ENCODE results near the gene BAX. TPM values are rescaled to one million over a fixed set of nuclear protein-coding genes. Genes with fewer than 3 reads are reported as not detected.

BAX gene
- total and polyA plus RNA-seq, 9 of the 15 experiments (the other 6 are each of a cell fraction or from before 2014, with no cell fraction given) = 3.2 to 95.4 (median 44.5) TPM

DNA sequence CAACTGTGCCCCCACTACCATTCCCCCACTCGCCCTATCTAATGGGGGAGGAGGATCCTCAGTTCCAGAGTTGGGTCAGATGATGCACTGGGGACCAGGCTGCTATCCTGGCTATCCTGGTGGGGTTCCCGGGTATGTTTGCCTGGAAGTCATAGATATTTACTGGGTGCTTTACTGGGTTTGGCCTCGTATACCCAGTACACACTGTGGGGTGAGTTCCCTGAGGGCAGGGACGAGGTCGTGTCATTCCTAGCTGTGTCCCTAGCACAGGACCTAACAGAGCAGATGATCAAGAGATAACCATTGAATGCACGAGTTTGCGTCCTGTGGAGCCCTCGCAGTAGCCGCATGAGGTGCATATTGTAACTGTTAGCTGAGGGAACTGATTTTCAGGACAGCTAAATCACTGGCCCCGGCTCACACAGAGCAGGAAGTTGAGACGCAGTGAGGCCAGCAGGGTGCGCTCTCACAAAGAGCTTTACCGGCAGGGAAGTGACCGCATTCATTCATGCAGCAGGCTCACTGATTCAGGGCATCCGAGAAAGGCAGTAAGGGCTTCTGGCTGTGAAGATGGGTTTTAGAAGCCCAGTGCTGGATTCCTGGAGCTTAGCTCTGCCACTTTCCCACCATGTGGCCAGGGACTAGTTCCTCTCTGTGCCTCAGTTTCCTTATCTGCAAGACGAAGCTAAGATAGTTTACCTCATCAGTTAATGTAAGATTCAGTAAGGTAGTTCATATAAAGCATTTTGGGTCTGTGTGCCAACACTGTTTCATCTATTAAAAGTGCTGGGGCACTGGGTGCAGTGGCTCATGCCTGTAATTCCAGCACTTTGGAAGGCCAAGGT lies 45.0 kb downstream of the BAX start (continued):
- no peak for TF ChIP-seq NFATC3 (IDR thresholded peaks at IDR 0.05)
- TF ChIP-seq, protein P1, sequence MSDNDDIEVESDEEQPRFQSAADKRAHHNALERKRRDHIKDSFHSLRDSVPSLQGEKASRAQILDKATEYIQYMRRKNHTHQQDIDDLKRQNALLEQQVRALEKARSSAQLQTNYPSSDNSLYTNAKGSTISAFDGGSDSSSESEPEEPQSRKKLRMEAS (CRISPR knock-in tag; IDR thresholded peaks at IDR 0.05) = 0 out of 2 replicates have a peak, but pooled peaks have one; percentile 16
- TF ChIP-seq BCOR (IDR thresholded peaks at IDR 0.05) = peak; percentile 45; the same call in 1 of the 2 replicates
- TF ChIP-seq PHF21A (IDR thresholded peaks at IDR 0.05; ENCODE audit: borderline replicate concordance, low read depth) = peak; percentile 69; the same call in 1 of the 2 replicates
- TF ChIP-seq MAFF (IDR thresholded peaks at IDR 0.05; ENCODE audit: low read length) = no peak
- 0 out of 2 replicates have a peak, but pooled peaks have one; percentile 20 for TF ChIP-seq SMARCA5 (IDR thresholded peaks at IDR 0.05)
- TF ChIP-seq TAF15 (IDR thresholded peaks at IDR 0.05; ENCODE audit: low read depth, low read length) = no peak
- TF ChIP-seq E2F3 (CRISPR knock-in tag; IDR thresholded peaks at IDR 0.05) = no peak
- TF ChIP-seq ZNF140 (CRISPR knock-in tag; IDR thresholded peaks at IDR 0.05) = no peak
- TF ChIP-seq HMGN3 (IDR thresholded peaks at IDR 0.05; ENCODE audit: borderline replicate concordance, extremely low read depth, insufficient read length, low read depth, low read length) = no peak
- no peak for TF ChIP-seq NCOA2 (IDR thresholded peaks at IDR 0.05; ENCODE audit: partially characterized antibody in 2 of 2)
- TF ChIP-seq, protein P2, sequence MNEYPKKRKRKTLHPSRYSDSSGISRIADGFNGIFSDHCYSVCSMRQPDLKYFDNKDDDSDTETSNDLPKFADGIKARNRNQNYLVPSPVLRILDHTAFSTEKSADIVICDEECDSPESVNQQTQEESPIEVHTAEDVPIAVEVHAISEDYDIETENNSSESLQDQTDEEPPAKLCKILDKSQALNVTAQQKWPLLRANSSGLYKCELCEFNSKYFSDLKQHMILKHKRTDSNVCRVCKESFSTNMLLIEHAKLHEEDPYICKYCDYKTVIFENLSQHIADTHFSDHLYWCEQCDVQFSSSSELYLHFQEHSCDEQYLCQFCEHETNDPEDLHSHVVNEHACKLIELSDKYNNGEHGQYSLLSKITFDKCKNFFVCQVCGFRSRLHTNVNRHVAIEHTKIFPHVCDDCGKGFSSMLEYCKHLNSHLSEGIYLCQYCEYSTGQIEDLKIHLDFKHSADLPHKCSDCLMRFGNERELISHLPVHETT (CRISPR knock-in tag; conservative IDR thresholded peaks at IDR 0.05 in 1 of 2, IDR thresholded peaks at IDR 0.05 in 1 of 2) = no peak
- no peak for TF ChIP-seq ZNF217 (CRISPR knock-in tag; IDR thresholded peaks at IDR 0.05)
- peak; percentile 41; the same call in 1 of the 2 replicates for TF ChIP-seq SP1 (CRISPR knock-in tag; IDR thresholded peaks at IDR 0.05)
- TF ChIP-seq, protein P3, sequence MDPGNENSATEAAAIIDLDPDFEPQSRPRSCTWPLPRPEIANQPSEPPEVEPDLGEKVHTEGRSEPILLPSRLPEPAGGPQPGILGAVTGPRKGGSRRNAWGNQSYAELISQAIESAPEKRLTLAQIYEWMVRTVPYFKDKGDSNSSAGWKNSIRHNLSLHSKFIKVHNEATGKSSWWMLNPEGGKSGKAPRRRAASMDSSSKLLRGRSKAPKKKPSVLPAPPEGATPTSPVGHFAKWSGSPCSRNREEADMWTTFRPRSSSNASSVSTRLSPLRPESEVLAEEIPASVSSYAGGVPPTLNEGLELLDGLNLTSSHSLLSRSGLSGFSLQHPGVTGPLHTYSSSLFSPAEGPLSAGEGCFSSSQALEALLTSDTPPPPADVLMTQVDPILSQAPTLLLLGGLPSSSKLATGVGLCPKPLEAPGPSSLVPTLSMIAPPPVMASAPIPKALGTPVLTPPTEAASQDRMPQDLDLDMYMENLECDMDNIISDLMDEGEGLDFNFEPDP (CRISPR knock-in tag; IDR thresholded peaks at IDR 0.05) = no peak
- TF ChIP-seq, protein P4, sequence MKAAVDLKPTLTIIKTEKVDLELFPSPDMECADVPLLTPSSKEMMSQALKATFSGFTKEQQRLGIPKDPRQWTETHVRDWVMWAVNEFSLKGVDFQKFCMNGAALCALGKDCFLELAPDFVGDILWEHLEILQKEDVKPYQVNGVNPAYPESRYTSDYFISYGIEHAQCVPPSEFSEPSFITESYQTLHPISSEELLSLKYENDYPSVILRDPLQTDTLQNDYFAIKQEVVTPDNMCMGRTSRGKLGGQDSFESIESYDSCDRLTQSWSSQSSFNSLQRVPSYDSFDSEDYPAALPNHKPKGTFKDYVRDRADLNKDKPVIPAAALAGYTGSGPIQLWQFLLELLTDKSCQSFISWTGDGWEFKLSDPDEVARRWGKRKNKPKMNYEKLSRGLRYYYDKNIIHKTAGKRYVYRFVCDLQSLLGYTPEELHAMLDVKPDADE (conservative IDR thresholded peaks at IDR 0.05; ENCODE audit: control insufficient read depth, low read depth, low read length) = 0 out of 2 replicates have a peak, but pooled peaks have one; percentile 27
- no peak for TF ChIP-seq ELF2 (CRISPR knock-in tag; IDR thresholded peaks at IDR 0.05)
- TF ChIP-seq U2AF2 (optimal IDR thresholded peaks at IDR 0.05; ENCODE audit: low read depth, low read length) = no peak
- no peak for TF ChIP-seq RBM22 (IDR thresholded peaks at IDR 0.05; ENCODE audit: low read depth, low read length, poor library complexity, severe bottlenecking)
- TF ChIP-seq, protein P5, sequence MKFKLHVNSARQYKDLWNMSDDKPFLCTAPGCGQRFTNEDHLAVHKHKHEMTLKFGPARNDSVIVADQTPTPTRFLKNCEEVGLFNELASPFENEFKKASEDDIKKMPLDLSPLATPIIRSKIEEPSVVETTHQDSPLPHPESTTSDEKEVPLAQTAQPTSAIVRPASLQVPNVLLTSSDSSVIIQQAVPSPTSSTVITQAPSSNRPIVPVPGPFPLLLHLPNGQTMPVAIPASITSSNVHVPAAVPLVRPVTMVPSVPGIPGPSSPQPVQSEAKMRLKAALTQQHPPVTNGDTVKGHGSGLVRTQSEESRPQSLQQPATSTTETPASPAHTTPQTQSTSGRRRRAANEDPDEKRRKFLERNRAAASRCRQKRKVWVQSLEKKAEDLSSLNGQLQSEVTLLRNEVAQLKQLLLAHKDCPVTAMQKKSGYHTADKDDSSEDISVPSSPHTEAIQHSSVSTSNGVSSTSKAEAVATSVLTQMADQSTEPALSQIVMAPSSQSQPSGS (CRISPR knock-in tag; IDR thresholded peaks at IDR 0.05) = no peak
- no peak for TF ChIP-seq ZNF124 (CRISPR knock-in tag; IDR thresholded peaks at IDR 0.05)
- TF ChIP-seq ETV5 (CRISPR knock-in tag; IDR thresholded peaks at IDR 0.05; ENCODE audit: low read depth) = 0 out of 2 replicates have a peak, but pooled peaks have one; percentile 58
